ENCODE data around the gene MED16.

GRCh38 chr19:840519-841206 is 52.3 kb downstream of the MED16 start, which contains the start of gene PRTN3:
- TF ChIP-seq POLR2A (IDR thresholded peaks at IDR 0.05) = no peak
- TF ChIP-seq CTCF (IDR thresholded peaks at IDR 0.05 in 8 of 11, conservative IDR thresholded peaks at IDR 0.05 in 3 of 11) = no peak
- no peak for TF ChIP-seq POLR2AphosphoS5 (IDR thresholded peaks at IDR 0.05)
